Thyroid gland (tissue), 4 donors: Measurements from ENCODE around the gene ARV1.

ENCODE experiments used
- POLR2A ChIP-seq, 2 donors: fragments of 450-650 bp; IDR thresholded peaks; one replicate each; pipeline ENCODE4 v1.6.1; 2017; ENCODE audit warnings: antibody characterized with exemption in 2 of 2, mild to moderate bottlenecking in 2 of 2, moderate library complexity in 1 of 2
- TF ChIP-seq, protein P1 (sequence below), 6 experiments: fragments of 200-600 bp in 3 of 6; fragments of 450-650 bp in 3 of 6; sonication (generic) in 3 of 6; IDR thresholded peaks; one replicate each; pipeline ENCODE4 v1.5.1; 2016 to 2019; ENCODE audit warnings: antibody characterized with exemption in 6 of 6, mild to moderate bottlenecking in 2 of 6, inconsistent platforms in 1 of 6, moderate library complexity in 1 of 6

DNA sequence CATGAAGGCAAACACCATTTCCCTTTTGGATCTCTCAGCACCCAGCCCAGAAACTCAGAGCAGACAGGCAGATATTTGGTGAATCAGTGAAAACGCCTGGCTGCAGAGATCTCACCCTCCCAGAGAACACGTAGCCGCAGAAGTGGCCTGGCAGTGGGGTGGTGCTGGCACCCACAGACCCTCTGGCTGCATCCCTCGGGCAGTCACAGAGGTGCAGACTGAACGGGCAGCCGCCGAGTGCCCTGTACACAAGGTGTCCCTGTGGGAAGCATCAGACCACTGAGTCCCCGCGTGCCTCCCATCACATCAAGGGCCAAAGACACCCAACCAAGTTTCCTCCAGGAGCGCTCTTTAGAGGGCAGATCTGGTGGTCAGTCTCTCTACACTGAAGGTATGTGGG, 49.1 kb downstream of the ARV1 start:
- TF ChIP-seq, protein P1, sequence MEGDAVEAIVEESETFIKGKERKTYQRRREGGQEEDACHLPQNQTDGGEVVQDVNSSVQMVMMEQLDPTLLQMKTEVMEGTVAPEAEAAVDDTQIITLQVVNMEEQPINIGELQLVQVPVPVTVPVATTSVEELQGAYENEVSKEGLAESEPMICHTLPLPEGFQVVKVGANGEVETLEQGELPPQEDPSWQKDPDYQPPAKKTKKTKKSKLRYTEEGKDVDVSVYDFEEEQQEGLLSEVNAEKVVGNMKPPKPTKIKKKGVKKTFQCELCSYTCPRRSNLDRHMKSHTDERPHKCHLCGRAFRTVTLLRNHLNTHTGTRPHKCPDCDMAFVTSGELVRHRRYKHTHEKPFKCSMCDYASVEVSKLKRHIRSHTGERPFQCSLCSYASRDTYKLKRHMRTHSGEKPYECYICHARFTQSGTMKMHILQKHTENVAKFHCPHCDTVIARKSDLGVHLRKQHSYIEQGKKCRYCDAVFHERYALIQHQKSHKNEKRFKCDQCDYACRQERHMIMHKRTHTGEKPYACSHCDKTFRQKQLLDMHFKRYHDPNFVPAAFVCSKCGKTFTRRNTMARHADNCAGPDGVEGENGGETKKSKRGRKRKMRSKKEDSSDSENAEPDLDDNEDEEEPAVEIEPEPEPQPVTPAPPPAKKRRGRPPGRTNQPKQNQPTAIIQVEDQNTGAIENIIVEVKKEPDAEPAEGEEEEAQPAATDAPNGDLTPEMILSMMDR (IDR thresholded peaks at IDR 0.05): no peak
- no peak for TF ChIP-seq POLR2A (IDR thresholded peaks at IDR 0.05)
